ENCODE data around the gene UQCR11. TPM values are rescaled to one million over a fixed set of nuclear protein-coding genes. Genes with fewer than 3 reads are reported as not detected.

Gene UQCR11
- total RNA-seq, 1 experiment from 2014 or later, result 256 TPM

GRCh38 chr19:1549332-1549945 is 55.8 kb downstream of the UQCR11 start:
- ChIA-PET POLR2A (ENCODE audit: low non-redundant PET) (no interaction called here), CTCF (no interaction called here)
- no TSS peak for BruUV-seq (replicated peaks)
- Histone ChIP-seq H3K4me3 (ENCODE audit: low read depth, low read length, poor library complexity, severe bottlenecking) (no peak overlapping the region), H3K27me3 (replicated peaks; ENCODE audit: insufficient read depth, low read depth, low read length, poor library complexity) (no peaks in the 10 kb centered on the region), H3K27ac (ENCODE audit: low read depth, low read length, poor library complexity, severe bottlenecking) (no peak overlapping the region), H3K9me3 (ENCODE audit: low read depth, low read length, poor library complexity, severe bottlenecking) (no peaks in the 10 kb centered on the region), H3K4me1 (ENCODE audit: insufficient read depth, low read length, poor library complexity, severe bottlenecking) (peaks cover 8% of the 10 kb centered on the region), H3K36me3 (ENCODE audit: insufficient read depth, low read length, poor library complexity, severe bottlenecking) (no peaks in the 10 kb centered on the region)
- TF ChIP-seq CTCF (conservative IDR thresholded peaks at IDR 0.05; ENCODE audit: low read depth, low read length) (no peak), EZH2 (IDR thresholded peaks at IDR 0.05; ENCODE audit: borderline replicate concordance, low read depth, low read length, poor library complexity, severe bottlenecking) (no peak)
- no peak for DNase-seq (ENCODE audit: low spot score)
- intact Hi-C loops (cut with micrococcal nuclease; ENCODE audit: unreplicated experiment), result loop anchor here (5.0 to 10.0 kb wide), 2 partner anchors 123 to 265 kb away; partner anchors contain the start of gene ATP8B3

Other genes with a start within 250 kb of the UQCR11 start
- 101 and 111 TPM in 2 replicates for gene NDUFS7, start 221.6 kb downstream of the UQCR11 start, total RNA-seq (2021)
- gene GAMT, start 203.9 kb downstream of the UQCR11 start, total RNA-seq (2021), result 18.8 and 28.5 TPM in 2 replicates
- gene DAZAP1, start 197.9 kb downstream of the UQCR11 start, total RNA-seq (2021), result 222 and 229 TPM in 2 replicates
- 1,685 and 1,696 TPM in 2 replicates for gene RPS15, start 167.1 kb downstream of the UQCR11 start, total RNA-seq (2021)
- 1.3 and 1.9 TPM in 2 replicates for gene APC2, start 155.3 kb downstream of the UQCR11 start, total RNA-seq (2021)
- gene C19orf25, start 126.2 kb downstream of the UQCR11 start, total RNA-seq (2021), result 35.0 and 37.1 TPM in 2 replicates
- gene PCSK4, start 115.1 kb downstream of the UQCR11 start, total RNA-seq (2021), result 7.2 and 11.1 TPM in 2 replicates
- 4.7 and 6.8 TPM in 2 replicates for gene REEP6, start 114.3 kb downstream of the UQCR11 start, total RNA-seq (2021)
- 0.59 and 0.86 TPM in 2 replicates for gene ADAMTSL5, start 92.4 kb downstream of the UQCR11 start, total RNA-seq (2021)
- gene PLK5, start 81.4 kb downstream of the UQCR11 start, total RNA-seq (2021), result not detected in 2 replicates
- 60.0 and 65.4 TPM in 2 replicates for gene MEX3D, start 37.1 kb downstream of the UQCR11 start, total RNA-seq (2021)
- gene MBD3, start 12.6 kb downstream of the UQCR11 start, total RNA-seq (2021), result 138 and 139 TPM in 2 replicates
- 333 and 361 TPM in 2 replicates for gene TCF3, start 47.2 kb upstream of the UQCR11 start, total RNA-seq (2021)
- not detected in 2 replicates for gene ONECUT3, start 148.0 kb upstream of the UQCR11 start, total RNA-seq (2021)
- gene ATP8B3, start 206.8 kb upstream of the UQCR11 start, total RNA-seq (2021), result 8.7 and 10.7 TPM in 2 replicates
- gene REXO1, start 243.0 kb upstream of the UQCR11 start, total RNA-seq (2021), result 50.6 and 53.0 TPM in 2 replicates

All from A673 (cell line).